Type B pancreatic cell (in vitro differentiated cells): ENCODE results near the gene LARGE1. TPM values are rescaled to one million over a fixed set of nuclear protein-coding genes. Genes with fewer than 3 reads are reported as not detected.
A peak's percentile ranks its signal among the peaks of the same experiment; 100 is the strongest.

Experiments
- DNase-seq: peaks from one replicate; pipeline ENCODE4 v3.0.0; 2021; ENCODE audit warnings: mixed read lengths; ENCODE audit not compliant: unreplicated experiment; ENCODE audit errors: extremely low spot score
- H3K27ac Mint-ChIP-seq: 2 replicates; pipeline ENCODE4 v1.8.0; 2021; ENCODE audit warnings: mild to moderate bottlenecking, mixed read lengths
- H3K27me3 Mint-ChIP-seq: 2 replicates; pipeline ENCODE4 v1.8.0; 2021; ENCODE audit warnings: mixed read lengths
- H3K36me3 Mint-ChIP-seq: 2 replicates; pipeline ENCODE4 v1.8.0; 2021; ENCODE audit warnings: mixed read lengths
- H3K4me1 Mint-ChIP-seq: one replicate; pipeline ENCODE4 v1.8.0; 2021; ENCODE audit warnings: mixed read lengths; ENCODE audit not compliant: unreplicated experiment
- H3K4me3 Mint-ChIP-seq: 2 replicates; pipeline ENCODE4 v1.8.0; 2021; ENCODE audit warnings: mild to moderate bottlenecking, mixed read lengths
- H3K9me3 Mint-ChIP-seq: 2 replicates; pipeline ENCODE4 v1.8.0; 2021; ENCODE audit warnings: mixed read lengths
- CTCF ChIP-seq: fragments of 200-600 bp; sonication (generic); conservative IDR thresholded peaks from 2 replicates; pipeline ENCODE4 v1.5.0; 2021; ENCODE audit warnings: antibody characterized with exemption, mild to moderate bottlenecking
- total RNA-seq: library from RNA; stranded (reverse); gene quantifications from 2 replicates; pipeline ENCODE4 v1.2.1, GENCODE V29; 2021; ENCODE audit warnings: low replicate concordance

The LARGE1 gene
- total RNA-seq, 1 donor from 2014 or later: 96.6 TPM

- Mint-ChIP-seq H3K36me3 (peaks cover 35% of the 10 kb centered on the region), H3K9me3 (no peaks in the 10 kb centered on the region), H3K4me1 (peaks cover 26% of the 10 kb centered on the region), H3K27me3 (no peaks in the 10 kb centered on the region), H3K4me3 (peak overlapping the region; percentile 5), H3K27ac (peak overlapping the region; percentile 58)
- no peak for DNase-seq
- no peak for TF ChIP-seq CTCF
These were observed 584.5 kb downstream of the LARGE1 start for GRCh38 chr22:33335611-33336279.

- no peak for DNase-seq
- H3K4me3 Mint-ChIP-seq: no peak overlapping the region
- peaks cover 28% of the 10 kb centered on the region for H3K36me3 Mint-ChIP-seq
- no peak overlapping the region for H3K27ac Mint-ChIP-seq
- peaks cover 41% of the 10 kb centered on the region for H3K4me1 Mint-ChIP-seq
- no peaks in the 10 kb centered on the region for H3K27me3 Mint-ChIP-seq
- H3K9me3 Mint-ChIP-seq: no peaks in the 10 kb centered on the region
- TF ChIP-seq CTCF: no peak
These were observed 587.7 kb downstream of the LARGE1 start for GRCh38 chr22:33332538-33332937.

- Mint-ChIP-seq H3K4me1 (peaks cover 46% of the 10 kb centered on the region), H3K9me3 (no peaks in the 10 kb centered on the region), H3K27ac (no peak overlapping the region), H3K36me3 (peaks cover 23% of the 10 kb centered on the region), H3K4me3 (no peak overlapping the region), H3K27me3 (no peaks in the 10 kb centered on the region)
- no peak for DNase-seq
- TF ChIP-seq CTCF: no peak
These were observed 589.3 kb downstream of the LARGE1 start for GRCh38 chr22:33331017-33331416.

GRCh38 chr22:33330534-33330933 lies 589.7 kb downstream of the LARGE1 start:
- Mint-ChIP-seq H3K27me3 (no peaks in the 10 kb centered on the region), H3K27ac (no peak overlapping the region), H3K36me3 (peaks cover 19% of the 10 kb centered on the region), H3K4me3 (no peak overlapping the region), H3K4me1 (peaks cover 45% of the 10 kb centered on the region), H3K9me3 (no peaks in the 10 kb centered on the region)
- TF ChIP-seq CTCF: no peak
- DNase-seq: no peak

GRCh38 chr22:33329398-33329797 lies 590.9 kb downstream of the LARGE1 start:
- Mint-ChIP-seq H3K36me3 (peaks cover 17% of the 10 kb centered on the region), H3K27ac (no peak overlapping the region), H3K4me3 (peak overlapping the region; percentile 13), H3K27me3 (no peaks in the 10 kb centered on the region), H3K4me1 (peaks cover 46% of the 10 kb centered on the region), H3K9me3 (no peaks in the 10 kb centered on the region)
- DNase-seq: no peak
- no peak for TF ChIP-seq CTCF
